ENCODE data around the gene BICRA. TPM values are rescaled to one million over a fixed set of nuclear protein-coding genes. Genes with fewer than 3 reads are reported as not detected.
"Not testable (repeated sequence)": the region's sequence is repeated elsewhere in the genome, so short reads cannot be mapped to it uniquely, and the experiment has no call there.

The BICRA gene
- total RNA-seq, 1 donor from 2014 or later = 4.2 TPM

- not testable (repeated sequence) for DNase-seq (ENCODE audit: low read depth, low spot score)
Observed at GRCh38 chr19:47746129-47746528, 137.2 kb downstream of the BICRA start.

GRCh38 chr19:47749326-47749725 lies 140.4 kb downstream of the BICRA start:
- DNase-seq (ENCODE audit: low read depth, low spot score) = no peak

GRCh38 chr19:47750752-47751151 lies 141.8 kb downstream of the BICRA start:
- DNase-seq (ENCODE audit: low read depth, low spot score) = no peak

GRCh38 chr19:47752440-47753211 lies 143.7 kb downstream of the BICRA start:
- no peak for DNase-seq (ENCODE audit: low read depth, low spot score)

Other genes with a start within 250 kb of the BICRA start
- gene MEIS3, start 189.6 kb upstream of the BICRA start, total RNA-seq = 0.07 TPM in 1 of 2 replicates, not detected in the other
- not detected in 2 replicates for gene SLC8A2, start 137.2 kb upstream of the BICRA start, total RNA-seq
- 3.7 and 7.1 TPM in 2 replicates for gene KPTN, start 124.9 kb upstream of the BICRA start, total RNA-seq
- gene NAPA, start 94.1 kb upstream of the BICRA start, total RNA-seq = 59.7 and 76.2 TPM in 2 replicates
- gene ZNF541, start 36.0 kb upstream of the BICRA start, total RNA-seq = 0.07 TPM in 1 of 2 replicates, not detected in the other
- gene EHD2, start 104.3 kb downstream of the BICRA start, total RNA-seq = 97.5 and 98.8 TPM in 2 replicates
- 73.4 and 129 TPM in 2 replicates for gene NOP53, start 136.4 kb downstream of the BICRA start, total RNA-seq
- gene SELENOW, start 169.6 kb downstream of the BICRA start, total RNA-seq = 212 and 296 TPM in 2 replicates
- not detected in 2 replicates for gene TPRX1, start 195.4 kb downstream of the BICRA start, total RNA-seq
- not detected in 2 replicates for gene CRX, start 212.8 kb downstream of the BICRA start, total RNA-seq